Dedifferentiated amniotic fluid mesenchymal stem cell (primary cell): Measurements from ENCODE around the gene FGD2.
"Not testable (repeated sequence)": the region's sequence is repeated elsewhere in the genome, so short reads cannot be mapped to it uniquely, and the experiment has no call there.

Source experiments
- DNase-seq: peaks from one replicate; pipeline ENCODE4 v3.0.0-alpha.2; 2016; ENCODE audit errors: extremely low spot score

The FGD2 gene

DNA sequence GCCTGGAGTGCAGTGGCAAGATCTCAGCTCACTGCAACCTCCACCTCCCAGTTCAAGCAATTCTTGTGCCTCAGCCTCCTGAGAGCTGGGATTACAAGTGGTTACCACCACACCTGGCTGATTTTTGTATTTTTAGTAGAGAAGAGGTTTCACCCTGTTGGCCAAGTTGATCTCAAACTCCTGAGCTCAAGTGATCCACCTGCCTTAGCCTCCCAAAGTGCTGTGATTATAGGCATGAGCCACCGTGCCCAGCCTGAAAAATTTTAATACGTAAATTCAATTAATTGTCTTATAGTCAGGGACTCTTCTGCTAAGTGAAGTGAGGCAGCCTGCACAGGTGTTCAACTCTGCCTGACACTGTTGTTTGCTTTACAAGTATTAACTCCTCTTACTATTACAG, 15.1 kb upstream of the FGD2 start:
- DNase-seq = not testable (repeated sequence)

DNA sequence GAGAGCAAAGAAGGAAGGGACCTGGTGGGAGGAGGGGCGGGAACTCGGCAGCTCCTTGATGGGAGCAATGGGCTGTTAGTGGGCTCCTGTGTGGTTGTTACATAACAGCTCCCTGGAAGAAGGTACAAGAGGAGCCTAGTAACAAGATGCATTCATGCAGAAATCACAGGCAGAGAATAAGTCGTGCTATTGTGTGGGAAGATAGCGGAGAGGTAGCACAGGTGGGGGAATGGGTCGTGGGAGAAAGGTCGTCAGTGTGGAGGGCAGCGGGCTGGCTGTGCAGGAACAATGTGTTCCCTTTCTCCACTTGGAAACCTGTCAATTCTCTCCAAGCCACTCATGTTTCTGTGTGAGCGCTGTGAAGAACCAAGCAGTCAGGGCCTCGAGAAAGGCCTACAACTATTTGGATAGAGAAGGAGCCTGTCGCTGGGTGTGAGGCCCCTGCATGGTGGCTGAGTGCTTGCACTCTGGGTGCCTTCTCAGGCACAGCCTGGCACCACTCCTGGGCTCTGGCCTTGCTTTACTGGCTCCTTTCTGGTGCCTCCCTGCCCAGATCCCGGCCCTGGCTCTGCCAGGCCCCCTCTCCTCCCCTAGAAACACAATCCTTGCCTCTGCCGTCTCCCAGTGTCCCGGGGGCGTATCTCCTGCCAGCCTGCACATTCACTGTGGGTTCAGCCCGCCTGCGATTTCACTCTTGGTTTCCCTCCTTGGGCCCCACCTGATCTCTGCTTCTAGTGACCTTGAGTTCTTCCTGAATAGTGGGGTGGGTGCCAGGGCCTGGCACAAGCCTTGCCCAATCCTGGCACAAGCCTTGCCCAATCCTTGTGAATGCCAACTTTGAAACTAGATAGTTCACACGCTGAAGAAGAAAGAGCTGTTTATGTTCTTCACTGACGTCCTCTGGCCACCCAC, 7.4 kb upstream of the FGD2 start:
- no peak for DNase-seq

DNA sequence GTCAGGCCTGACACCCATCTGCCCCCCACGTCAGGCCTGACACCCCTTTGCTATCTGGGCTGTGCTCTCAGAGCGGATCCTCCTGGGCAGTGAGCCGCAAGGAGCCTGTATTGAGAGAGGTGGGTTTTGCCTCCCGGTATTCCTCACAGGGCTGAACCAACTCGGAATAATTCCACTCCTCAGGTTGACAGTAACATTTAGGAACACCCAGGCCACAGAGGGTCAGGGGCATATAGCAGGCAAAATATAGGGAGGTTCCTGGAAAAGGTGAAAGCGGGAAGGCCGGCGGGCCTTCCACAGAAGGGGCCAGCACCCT, 6.8 kb upstream of the FGD2 start:
- DNase-seq = no peak

DNA sequence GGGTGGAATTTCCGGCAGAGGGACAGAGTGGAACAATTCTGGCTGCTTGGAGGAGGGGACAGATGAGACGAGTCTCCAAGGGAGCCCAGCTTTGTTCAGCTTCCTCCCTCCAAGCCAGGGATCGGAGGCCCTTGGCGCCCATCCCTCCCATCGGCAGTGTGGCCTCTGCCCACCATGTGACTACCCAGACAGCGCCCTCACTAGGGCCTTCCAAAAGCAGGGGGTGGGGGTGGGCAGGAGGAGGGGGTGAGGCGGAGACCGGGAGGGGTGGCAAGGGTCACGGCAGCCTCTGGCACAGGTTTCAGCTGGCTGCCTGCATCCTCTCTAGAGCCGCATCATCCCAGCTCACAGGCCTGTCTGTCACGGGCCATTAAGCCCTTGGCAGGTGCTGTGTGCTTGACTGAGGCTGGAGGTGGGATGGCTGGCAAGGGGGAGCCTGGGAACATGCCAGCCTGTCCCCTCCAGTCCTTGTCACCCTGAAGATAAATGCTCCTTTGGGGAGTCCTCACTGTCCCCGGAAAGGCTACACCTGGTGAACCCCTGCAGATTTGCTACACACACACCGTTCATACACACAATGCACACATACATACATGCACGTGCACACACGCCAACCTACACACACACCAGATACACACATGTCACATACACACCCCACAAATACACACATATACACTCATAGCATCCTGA, 6.2 kb upstream of the FGD2 start:
- no peak for DNase-seq

DNA sequence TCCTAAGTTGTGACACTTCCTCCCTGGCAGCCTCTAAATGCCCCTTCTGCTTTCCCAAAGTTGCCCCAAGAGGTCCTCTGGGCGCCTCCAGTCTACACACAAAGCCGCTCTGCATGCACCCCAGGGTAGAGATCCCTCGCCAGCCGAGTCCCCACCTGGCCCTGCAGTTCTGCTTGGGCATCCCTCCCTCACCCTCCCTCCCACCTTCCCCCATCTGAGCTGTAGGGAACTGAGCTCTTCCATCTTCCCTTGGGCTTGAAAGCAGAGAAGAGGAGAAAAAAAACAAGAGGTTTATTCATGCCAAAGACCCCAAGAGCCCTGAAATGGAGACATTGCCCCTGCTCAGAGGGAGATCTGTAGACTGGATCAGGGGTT, 5.7 kb upstream of the FGD2 start:
- DNase-seq = no peak

DNA sequence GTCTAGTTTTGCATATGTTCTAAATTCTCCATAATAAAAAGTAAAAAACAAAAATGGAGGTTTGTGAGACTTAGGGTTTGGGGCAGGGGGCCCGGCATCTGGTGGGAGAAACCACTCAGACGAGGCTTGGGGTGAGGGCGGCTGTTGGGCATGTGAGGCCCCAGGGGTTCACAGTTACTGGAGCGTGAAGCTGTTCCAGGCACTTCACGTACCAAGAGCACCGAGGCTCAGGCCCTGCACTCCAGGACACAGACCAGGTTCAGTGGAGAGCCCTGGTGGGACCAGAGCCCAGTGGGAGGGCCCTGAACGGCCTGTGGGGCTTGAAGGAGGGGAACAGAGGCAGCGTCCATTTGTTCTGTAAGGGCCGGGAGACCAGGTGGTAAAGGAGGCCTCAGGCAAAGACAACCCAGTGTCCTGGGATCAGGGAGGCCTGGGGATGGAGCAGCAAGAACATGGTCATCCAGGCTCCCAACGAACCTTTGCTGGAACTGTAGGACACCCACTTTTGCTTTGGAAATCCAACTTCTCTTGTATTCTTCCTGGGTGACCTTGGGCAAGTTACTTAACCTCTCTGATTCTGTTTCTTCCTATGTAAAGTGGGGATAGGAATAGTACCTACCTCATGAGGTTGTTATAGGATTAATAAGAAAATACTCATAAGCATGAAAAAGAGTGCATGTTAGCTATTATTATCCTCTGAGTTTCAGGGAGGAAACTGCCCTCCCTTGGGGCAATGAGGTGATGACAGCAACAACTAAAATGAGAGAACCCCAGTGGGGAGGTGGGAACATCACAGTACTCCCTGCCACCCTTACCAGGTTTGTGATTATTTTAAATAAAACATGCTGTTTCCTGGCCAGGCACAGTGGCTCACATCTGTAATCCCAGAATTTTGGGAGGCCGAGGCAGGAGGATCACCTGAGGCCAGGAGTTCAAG, 1.1 kb upstream of the FGD2 start:
- no peak for DNase-seq

DNA sequence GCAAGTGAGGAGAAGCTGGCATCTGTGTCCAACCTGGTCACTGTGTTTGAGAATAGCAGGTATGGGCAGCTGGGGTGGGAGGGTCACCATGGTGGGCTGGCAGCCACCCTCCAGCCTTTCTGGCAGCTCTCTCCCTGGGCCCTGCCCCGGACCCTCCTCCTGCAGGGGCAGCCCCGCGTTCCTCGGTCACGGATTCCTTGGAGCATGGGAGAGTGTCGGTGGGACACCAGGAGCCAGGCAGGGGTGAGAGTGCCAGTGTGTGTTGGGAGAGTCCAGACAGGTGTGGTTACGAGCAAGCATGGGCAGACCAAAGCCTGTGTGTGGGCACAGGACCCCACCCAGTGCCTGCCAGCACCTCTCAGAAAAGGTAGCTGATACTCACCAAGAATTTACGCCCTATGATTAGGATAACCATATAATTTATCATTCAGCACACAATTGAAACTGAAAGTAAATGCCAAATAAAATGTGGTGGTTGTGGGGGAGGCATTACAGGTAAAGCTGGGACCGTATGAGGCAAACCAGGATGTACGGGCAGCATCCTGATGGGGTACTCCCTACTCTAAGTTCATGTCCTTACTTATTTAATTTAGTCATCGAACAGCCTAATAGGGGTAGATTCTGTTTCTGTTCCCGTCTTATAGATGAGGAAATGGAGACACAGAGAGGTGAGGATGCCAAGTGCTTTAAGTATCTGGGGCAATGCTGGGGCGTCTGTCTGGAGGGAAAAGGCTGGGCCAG, 542 bp downstream of the FGD2 start:
- no peak for DNase-seq

DNA sequence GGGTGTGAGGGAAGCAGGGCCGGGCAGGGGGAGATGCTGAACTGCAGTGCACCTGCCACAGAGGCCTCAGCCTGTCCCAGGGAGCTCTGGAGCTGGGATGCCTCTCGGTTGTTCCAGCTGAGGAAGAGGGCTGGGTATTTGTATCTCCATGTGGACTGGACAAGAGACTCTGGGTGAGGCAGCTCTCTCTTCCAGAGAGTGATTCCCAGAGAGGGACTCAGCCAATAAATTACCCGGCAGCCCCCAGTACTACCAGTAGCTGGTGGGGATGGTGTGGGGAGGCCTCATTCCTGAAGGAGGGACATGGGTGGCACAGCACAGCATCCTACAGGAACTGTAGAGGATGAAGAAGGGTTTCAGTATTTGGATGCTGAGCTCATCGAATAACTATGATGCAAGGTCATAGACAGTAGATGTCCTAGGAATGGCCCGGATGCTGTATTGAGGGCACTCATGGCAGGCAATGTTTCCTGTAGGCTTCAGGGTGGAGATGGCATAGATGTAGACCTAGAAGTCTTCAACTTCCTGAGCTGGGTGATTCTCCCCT, 1.4 kb downstream of the FGD2 start:
- DNase-seq = no peak

DNA sequence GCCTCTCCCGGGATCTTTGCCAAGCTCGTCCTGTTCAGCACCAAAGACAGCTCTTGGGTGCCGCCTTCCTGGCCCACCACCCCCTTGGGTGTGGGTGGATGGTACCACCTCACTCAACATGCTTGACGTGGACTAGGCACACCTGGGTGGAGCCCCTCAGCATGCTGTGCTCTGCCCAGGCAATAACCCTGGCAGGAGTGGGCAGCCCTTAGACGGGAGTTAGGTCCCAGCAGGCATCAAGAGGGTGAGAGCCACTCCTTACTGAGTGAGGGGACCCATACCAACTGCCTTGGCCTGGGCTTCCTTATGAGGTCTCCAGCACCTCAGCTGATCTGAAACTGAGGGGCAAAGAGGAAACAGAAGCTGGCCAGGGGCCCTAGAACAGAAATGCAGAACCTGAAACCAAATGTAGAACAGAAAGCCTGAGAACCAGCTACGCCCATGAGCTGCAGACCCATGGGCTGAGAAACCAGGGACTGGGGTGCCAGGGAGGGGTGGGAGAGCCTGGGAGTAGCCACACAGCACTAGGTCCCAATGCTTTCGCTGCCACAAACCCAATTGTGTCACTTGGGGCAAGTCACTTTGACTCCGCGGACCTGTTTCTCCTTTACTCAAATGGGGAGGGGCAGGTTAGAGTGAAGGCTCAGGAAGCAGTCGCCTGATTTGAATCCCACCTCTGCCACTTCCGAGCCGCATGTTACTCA, 2.0 kb downstream of the FGD2 start:
- no peak for DNase-seq

DNA sequence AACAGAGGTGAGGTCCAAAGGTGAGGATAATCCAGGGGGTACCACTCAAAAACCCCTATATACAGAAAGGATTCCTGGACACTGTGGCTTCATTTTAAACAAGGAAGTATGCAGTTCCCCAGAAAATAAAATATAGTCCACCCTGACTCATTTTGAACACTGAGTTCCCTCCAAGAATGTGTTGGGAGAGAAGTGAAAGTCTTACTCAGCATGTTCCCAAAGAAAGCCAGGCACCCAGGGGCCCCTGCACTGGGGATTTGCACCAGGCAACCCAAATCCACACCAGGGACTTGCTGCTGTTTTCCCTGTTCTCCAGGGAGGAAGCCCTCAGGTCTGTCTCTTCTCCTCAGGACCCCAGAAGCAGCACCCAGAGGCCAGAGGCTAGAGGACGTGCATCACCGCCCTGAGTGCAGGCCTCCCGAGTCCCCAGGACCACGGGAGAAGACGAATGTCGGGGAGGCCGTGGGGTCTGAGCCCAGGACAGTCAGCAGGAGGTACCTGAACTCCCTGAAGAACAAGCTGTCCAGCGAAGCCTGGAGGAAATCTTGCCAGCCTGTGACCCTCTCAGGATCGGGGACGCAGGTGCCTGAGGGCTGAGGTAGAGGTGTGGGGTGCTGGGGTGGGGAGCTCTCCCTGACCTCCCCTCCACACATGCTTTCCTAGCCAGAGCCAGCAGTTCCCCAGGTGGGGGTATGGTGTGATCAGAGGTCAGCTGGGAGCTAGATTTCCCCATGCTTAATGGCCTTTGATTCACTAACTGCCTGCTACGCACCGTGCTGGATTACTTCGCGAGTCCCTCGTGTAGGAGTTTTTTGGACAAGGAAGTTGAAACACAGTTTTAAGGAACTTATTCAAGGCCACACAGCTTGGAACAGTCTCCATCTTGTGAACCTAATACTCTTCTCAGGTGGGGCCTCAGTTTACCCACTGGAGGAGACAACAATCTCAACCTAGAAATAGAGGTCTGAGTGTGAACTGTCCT, 3.3 kb downstream of the FGD2 start:
- DNase-seq = no peak

DNA sequence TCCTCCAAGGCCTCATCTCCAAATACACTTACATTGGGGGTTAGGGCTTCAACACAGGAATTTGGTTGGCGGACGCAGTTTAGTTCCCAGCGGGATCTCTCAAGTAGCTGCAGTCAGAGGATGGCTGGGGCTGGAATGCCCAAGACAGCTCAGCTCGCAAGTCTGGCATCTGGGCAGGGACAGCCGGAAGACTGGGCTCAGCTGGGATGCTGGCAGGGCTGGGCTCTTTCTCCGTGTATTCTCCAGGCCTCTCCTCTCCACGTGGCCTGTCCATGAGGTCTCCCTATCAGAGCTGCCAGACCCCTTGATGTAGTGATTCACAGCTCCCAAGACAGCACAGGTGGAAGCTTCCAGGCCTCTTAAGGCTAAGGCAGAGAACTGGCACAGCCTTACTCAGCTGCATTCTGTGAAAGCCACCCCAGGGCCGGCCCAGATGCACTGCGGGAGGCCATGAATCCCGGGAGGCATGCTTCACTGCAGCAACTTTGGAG, 5.0 kb downstream of the FGD2 start:
- DNase-seq = no peak

DNA sequence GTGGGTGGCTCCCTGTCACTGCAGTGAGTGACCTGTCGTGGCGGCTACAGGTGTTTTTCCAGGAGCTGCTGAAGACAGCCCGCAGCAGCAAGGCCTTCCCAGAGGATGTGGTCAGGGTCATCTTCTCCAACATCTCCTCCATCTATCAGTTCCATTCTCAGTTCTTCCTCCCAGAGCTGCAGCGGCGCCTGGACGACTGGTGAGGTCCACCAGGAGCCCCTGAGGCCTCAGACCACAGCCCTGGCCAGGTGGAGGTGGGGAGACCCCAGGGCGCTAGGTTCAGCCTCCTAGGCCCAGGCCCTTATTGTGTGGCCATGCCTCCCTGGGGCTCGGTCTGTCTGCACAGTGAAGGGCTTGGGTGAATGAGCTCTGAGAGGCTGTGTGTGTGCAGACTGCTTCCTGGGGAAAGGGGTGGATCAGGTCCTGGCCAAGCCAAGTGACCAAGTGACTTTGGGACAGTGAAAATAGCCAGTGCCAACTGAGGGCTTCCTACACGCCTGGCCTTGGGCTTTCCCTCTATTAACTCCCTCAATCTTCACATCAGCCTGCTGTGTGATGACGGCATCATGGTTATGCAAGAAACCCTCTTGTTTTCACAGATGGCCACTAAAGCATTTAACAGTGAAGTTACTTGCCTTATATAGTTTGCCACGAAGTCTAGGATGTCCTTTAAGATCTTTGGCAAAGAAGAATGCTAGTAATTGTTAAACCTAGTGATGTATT, 6.4 kb downstream of the FGD2 start:
- no peak for DNase-seq

DNA sequence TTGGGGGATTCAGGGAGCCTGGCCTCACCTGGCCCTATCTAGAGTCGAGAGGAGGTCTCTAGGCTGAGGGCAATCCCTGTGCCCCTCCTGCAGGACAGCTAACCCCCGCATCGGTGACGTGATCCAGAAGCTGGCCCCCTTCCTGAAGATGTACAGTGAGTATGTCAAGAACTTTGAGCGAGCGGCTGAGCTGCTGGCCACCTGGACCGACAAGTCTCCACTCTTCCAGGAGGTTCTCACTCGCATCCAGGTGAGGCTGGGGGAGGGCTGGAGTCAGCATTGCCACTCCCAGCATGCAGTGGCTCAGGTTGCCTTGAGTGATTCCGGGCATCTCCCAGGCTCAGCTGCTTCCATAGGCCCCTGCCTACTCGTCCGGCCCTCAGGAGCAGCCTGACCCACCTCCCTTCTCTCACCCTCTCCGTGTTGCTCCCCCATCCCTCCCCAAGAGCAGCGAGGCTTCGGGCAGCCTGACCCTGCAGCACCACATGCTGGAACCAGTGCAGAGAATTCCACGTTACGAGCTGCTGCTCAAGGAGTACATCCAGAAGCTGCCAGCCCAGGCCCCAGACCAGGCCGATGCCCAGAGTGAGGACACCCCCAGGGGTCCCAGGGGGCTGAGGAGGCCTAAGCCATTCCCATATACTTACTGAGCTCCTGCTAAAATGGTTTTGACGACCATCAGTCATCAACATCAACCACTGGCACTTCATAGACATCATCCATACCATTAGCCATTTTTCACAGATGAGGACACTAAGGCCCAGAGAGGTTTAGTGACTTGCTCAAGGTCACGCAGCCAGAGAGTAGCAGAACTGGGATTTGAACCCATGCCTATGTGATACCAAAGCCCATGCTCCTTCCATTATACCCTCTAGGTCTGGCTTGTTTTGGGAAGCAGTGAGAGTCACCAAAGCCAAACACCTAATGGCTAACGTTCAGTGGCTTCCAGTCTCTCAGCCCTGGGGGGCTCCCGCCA, 8.3 kb downstream of the FGD2 start:
- no peak for DNase-seq

DNA sequence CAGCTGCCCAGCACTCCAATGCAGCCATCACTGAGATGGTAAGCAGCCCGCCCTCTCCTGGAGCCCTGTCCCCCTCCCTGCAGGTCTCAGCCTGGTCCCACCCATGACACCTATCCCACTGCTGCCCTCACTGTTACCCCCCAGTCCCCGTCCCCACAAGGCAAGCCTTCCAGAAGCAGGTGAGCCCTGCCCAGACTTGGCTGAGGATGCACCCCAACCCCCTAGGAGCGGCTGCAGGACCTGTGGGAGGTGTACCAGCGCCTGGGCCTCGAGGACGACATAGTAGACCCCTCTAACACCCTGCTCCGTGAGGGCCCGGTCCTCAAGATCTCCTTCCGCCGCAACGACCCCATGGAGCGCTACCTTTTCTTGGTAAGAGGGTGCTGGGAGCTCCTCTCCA, 9.2 kb downstream of the FGD2 start:
- no peak for DNase-seq

DNA sequence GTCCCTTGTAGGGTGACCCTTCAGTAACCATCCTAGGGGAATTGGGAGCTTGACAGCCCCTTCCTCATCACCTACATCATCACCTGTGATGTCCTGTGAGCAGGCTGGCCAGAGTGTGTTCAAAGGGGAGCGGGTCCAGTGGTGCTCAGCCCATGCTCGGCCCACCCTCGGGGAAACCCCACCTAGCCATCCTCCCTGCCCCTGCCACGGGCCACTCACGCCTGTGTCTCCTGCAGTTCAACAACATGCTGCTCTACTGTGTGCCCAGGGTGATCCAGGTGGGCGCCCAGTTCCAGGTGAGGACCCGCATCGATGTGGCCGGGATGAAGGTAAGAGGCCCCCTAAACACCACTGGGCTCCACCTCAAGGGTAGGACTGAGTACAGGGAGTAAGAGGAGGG, 10.1 kb downstream of the FGD2 start:
- DNase-seq = no peak

DNA sequence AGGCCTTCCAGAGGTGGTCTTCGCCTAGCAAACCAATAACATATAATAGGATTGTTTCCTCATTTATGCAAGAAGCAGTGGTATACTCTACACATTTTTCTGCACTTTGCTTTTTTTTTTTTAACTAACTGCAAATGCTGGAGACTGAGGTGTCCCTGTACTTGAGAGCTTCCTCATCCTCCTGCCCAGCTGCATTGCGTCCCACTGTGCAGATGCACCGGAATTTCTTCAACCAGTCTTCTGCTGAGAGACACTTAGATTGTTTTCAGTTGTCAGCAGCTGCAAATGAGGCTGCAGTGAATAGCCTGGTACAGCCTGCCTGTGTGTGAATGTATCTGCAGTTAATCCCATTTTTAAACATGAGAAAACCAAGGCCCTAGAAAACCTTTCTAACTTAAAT, 11.5 kb downstream of the FGD2 start:
- DNase-seq = no peak

DNA sequence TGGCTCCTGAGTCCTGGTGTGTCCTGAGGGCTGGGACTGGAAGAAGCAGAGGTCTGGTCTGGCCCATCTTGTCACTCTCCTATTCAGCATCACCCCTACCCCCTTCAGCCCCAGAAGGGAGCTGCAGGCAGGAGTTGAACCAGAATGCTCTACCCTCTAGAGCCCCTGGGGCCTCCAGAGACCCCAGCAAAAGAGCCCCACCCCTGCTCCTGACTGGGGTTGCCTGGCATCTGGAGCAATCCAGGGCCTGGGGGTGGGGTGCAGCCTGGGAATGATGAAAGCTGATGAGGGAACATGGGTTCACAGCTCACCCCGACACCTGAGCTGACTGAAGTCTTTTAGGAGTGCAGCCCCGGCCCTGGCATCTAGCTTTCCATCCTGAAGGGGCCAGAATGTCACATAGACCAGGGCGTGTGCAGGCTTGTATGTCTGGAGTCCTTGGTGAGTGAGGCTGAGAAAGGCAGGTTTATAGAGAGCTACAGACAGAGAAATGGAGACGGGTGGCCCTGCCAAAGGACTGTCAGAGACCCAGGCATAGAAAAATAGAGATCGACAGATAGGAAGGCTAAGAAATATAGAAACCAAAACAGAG, 12.2 kb downstream of the FGD2 start:
- DNase-seq = no peak
